ENCODE data around the gene LARP4B.
"Not testable (repeated sequence)": the region's sequence is repeated elsewhere in the genome, so short reads cannot be mapped to it uniquely, and the experiment has no call there.

LARP4B gene

GRCh38 chr10:784403-785088 is 147.0 kb downstream of the LARP4B start:
- no peak for DNase-seq

- no peak for DNase-seq
These were observed 148.5 kb downstream of the LARP4B start for GRCh38 chr10:782751-783648.

- no peak for DNase-seq
These were observed 150.7 kb downstream of the LARP4B start for GRCh38 chr10:780536-781524.

- no peak for DNase-seq
These were observed 152.7 kb downstream of the LARP4B start for GRCh38 chr10:778626-779330.

- DNase-seq = no peak
These were observed 153.5 kb downstream of the LARP4B start for GRCh38 chr10:777913-778479.

GRCh38 chr10:776772-777171 is 154.7 kb downstream of the LARP4B start:
- DNase-seq = no peak

GRCh38 chr10:775245-776075 is 156.0 kb downstream of the LARP4B start:
- DNase-seq = no peak

GRCh38 chr10:774661-775244 is 156.8 kb downstream of the LARP4B start:
- no peak for DNase-seq

GRCh38 chr10:774223-774622 is 157.3 kb downstream of the LARP4B start:
- DNase-seq = no peak

GRCh38 chr10:773562-774161 is 157.8 kb downstream of the LARP4B start:
- DNase-seq = no peak

- no peak for DNase-seq
These were observed 159.3 kb downstream of the LARP4B start for GRCh38 chr10:772227-772637.

- no peak for DNase-seq
These were observed 159.9 kb downstream of the LARP4B start for GRCh38 chr10:771647-772046.

GRCh38 chr10:770975-771374 is 160.5 kb downstream of the LARP4B start:
- DNase-seq = no peak

- not testable (repeated sequence) for DNase-seq
These were observed 161.3 kb downstream of the LARP4B start for GRCh38 chr10:770048-770712.

GRCh38 chr10:767794-768193 is 163.7 kb downstream of the LARP4B start:
- DNase-seq = no peak

- no peak for DNase-seq
These were observed 164.3 kb downstream of the LARP4B start for GRCh38 chr10:767211-767610.

- no peak for DNase-seq
These were observed 170.1 kb downstream of the LARP4B start for GRCh38 chr10:761376-761775.

- no peak for DNase-seq
These were observed 170.9 kb downstream of the LARP4B start for GRCh38 chr10:760622-761021.

GRCh38 chr10:759898-760477 is 171.5 kb downstream of the LARP4B start:
- DNase-seq = no peak

All from cerebellar nuclear complex (tissue), 1 donor.